Activated T-helper 2 cell treated with anti-CD3 and anti-CD28 coated beads, Interferon-gamma antibody, Interleukin-2, Interleukin-4, amounts not matched to agents 10 μg/mL and 5 μg/mL and 100 μg/mL, durations not matched to agents 14 hours and 24 hours and 36 hours (primary cell): ENCODE data around the gene ARHGEF11. TPM values are rescaled to one million over a fixed set of nuclear protein-coding genes. Genes with fewer than 3 reads are reported as not detected.

Source experiments
- DNase-seq: peaks from one replicate; pipeline ENCODE4 v3.0.0; 2021; ENCODE audit warnings: low spot score
- H3K27ac Mint-ChIP-seq: one replicate; pipeline ENCODE4 v1.8.0; 2021; ENCODE audit warnings: mixed read lengths
- H3K27me3 Mint-ChIP-seq: one replicate; pipeline ENCODE4 v1.8.0; 2021; ENCODE audit warnings: low read depth, mixed read lengths
- H3K36me3 Mint-ChIP-seq: one replicate; pipeline ENCODE4 v1.8.0; 2021; ENCODE audit warnings: low read depth, mixed read lengths
- H3K4me1 Mint-ChIP-seq: one replicate; pipeline ENCODE4 v1.8.0; 2021; ENCODE audit warnings: low read depth, mixed read lengths
- H3K4me3 Mint-ChIP-seq: one replicate; pipeline ENCODE4 v1.8.0; 2021; ENCODE audit warnings: low read depth, mild to moderate bottlenecking, moderate library complexity, mixed read lengths
- H3K9me3 Mint-ChIP-seq: one replicate; pipeline ENCODE4 v1.8.0; 2021; ENCODE audit warnings: mixed read lengths
- intact Hi-C: fragments of 100-400 bp; cut with micrococcal nuclease; formaldehyde crosslinking; loops from one replicate; pipeline ENCODE4 v1.15.1; 2023
- total RNA-seq: library from RNA; stranded (reverse); gene quantifications from 2 replicates; pipeline ENCODE4 v1.2.3, GENCODE V29; 2022

Gene ARHGEF11
- total RNA-seq, 1 donor from 2014 or later, result 2.2 TPM

DNA sequence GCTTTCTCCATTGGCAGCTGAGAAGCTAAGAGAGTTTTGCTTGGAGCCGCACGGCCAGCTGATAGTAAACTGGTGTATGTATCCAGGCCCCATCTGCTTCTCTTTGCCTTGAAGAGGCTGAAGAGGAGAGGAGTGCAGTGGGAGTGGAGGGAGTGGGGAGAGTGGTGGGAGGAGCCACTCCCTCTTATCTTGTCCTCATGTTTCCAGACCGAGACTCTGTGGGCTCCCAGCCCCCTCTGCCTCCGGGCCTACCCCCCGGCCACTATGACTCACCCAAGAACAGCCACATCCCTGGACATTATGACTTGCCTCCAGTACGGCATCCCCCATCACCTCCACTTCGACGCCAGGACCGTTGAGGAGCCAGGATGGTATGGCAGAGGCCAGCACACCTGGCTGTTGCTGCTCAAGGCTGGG lies 131.1 kb downstream of the ARHGEF11 start:
- Mint-ChIP-seq H3K4me1 (peaks cover 2% of the 10 kb centered on the region), H3K4me3 (no peak overlapping the region), H3K27ac (no peak overlapping the region), H3K9me3 (no peaks in the 10 kb centered on the region), H3K27me3 (peaks cover 28% of the 10 kb centered on the region), H3K36me3 (no peaks in the 10 kb centered on the region)
- DNase-seq, result no peak
- intact Hi-C loops, result no loop called here

DNA sequence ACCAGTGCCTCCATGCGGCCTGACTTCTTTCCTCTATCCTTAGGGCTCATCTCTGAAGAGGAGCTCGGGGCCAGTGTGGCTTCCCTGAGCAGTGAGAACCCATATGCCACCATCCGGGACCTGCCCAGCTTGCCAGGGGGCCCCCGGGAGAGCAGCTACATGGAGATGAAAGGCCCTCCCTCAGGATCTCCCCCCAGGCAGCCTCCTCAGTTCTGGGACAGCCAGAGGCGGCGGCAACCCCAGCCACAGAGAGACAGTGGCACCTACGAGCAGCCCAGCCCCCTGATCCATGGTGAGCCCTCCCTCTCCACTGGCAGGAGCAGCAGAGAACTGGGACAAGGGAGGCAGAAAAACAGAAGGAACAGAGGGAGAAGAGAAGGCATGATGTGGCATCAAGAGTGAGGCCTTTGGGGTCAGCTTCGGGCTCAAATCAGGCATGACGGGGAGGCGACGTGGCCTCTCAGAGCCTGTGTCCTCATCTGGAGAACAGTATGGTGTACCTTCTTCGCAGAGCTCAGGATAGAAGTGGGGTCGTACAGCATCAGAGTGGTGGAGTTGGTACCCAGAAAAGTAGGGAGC lies 131.6 kb downstream of the ARHGEF11 start:
- Mint-ChIP-seq H3K27me3 (peaks cover 23% of the 10 kb centered on the region), H3K4me3 (no peak overlapping the region), H3K9me3 (no peaks in the 10 kb centered on the region), H3K36me3 (no peaks in the 10 kb centered on the region), H3K4me1 (peaks cover 2% of the 10 kb centered on the region), H3K27ac (no peak overlapping the region)
- intact Hi-C loops, result no loop called here
- no peak for DNase-seq

DNA sequence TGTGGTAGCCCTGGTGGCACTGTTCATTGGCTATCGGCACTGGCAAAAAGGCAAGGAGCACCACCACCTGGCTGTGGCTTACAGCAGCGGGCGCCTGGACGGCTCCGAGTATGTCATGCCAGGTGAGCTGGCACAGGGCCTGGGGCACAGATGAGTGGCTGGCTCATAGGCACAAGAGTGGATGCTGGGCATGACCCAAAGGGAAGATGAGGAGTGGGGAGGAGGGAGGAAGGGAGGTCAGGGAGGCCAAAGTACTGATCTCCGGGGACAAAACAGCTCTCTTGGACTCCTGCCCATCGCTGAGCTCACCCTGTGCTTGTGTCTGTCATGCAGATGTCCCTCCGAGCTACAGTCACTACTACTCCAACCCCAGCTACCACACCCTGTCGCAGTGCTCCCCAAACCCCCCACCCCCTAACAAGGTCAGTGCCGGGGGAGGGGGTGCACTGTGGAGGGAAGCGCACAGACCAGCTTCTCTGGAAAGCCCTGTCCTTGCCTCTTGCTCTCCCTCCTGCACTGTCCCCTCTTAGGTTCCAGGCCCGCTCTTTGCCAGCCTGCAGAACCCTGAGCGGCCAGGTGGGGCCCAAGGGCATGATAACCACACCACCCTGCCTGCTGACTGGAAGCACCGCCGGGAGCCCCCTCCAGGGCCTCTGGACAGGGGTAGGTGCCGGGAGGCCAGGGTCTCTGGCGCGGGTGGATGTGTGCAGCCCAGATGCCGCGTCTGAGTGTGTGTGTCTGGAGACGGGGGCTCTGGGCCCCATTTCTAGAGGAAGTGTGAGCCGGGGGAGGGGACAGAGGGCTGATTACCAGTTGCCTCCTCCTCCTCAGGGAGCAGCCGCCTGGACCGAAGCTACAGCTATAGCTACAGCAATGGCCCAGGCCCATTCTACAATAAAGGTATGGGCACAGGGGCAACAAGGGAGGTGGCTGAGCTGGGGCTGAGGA lies 132.4 kb downstream of the ARHGEF11 start:
- Mint-ChIP-seq H3K4me3 (no peak overlapping the region), H3K36me3 (no peaks in the 10 kb centered on the region), H3K9me3 (no peaks in the 10 kb centered on the region), H3K27me3 (peaks cover 17% of the 10 kb centered on the region), H3K4me1 (peaks cover 2% of the 10 kb centered on the region), H3K27ac (no peak overlapping the region)
- intact Hi-C loops, result no loop called here
- DNase-seq, result no peak

- intact Hi-C loops, result no loop called here
- no peak overlapping the region for H3K4me3 Mint-ChIP-seq
- peaks cover 3% of the 10 kb centered on the region for H3K4me1 Mint-ChIP-seq
- no peak overlapping the region for H3K27ac Mint-ChIP-seq
- H3K36me3 Mint-ChIP-seq, result no peaks in the 10 kb centered on the region
- no peaks in the 10 kb centered on the region for H3K9me3 Mint-ChIP-seq
- H3K27me3 Mint-ChIP-seq, result peaks cover 14% of the 10 kb centered on the region
- DNase-seq, result no peak
These were observed 133.2 kb downstream of the ARHGEF11 start for GRCh38 chr1:156912310-156912709.

DNA sequence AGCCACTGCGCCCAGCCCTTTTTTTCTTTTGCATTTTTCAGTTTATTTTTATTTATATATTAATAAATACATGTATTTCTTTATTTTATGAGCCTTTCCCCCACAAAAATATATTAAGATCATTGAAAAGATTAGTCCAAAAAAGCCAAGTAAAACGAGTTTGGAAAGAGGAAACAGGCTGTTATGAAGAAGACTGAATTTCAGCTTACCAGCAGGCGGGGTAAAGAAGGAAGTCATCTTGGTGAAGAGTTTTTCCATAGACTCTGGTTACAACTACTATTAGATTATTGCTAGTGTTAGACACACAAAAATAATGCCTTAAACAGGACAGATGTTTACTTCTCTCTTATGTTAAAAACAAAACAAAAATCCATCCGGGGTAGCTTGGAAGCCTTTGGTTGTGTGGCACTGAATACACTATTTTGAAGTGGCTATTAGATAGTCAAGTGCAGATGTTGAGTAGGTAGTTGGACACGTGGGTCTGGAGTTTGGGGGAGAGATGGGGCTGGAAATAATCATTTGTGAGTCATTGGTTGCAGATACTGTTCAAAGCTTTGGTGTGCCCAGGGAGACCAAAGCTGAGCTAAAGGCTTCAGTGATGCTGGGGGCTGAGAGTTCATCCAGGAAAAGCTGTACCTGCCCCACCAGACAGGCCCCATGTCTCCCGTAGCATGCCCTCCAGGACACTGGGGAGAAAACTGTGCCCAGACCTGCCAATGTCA lies 133.8 kb downstream of the ARHGEF11 start:
- H3K4me1 Mint-ChIP-seq, result peaks cover 8% of the 10 kb centered on the region
- H3K36me3 Mint-ChIP-seq, result no peaks in the 10 kb centered on the region
- no peaks in the 10 kb centered on the region for H3K9me3 Mint-ChIP-seq
- H3K27me3 Mint-ChIP-seq, result peaks cover 14% of the 10 kb centered on the region
- no peak for DNase-seq
- intact Hi-C loops, result no loop called here
- no peak overlapping the region for H3K27ac Mint-ChIP-seq
- no peak overlapping the region for H3K4me3 Mint-ChIP-seq

GRCh38 chr1:156910309-156910782 lies 135.2 kb downstream of the ARHGEF11 start:
- H3K27me3 Mint-ChIP-seq, result peaks cover 8% of the 10 kb centered on the region
- H3K9me3 Mint-ChIP-seq, result no peaks in the 10 kb centered on the region
- no peaks in the 10 kb centered on the region for H3K36me3 Mint-ChIP-seq
- peaks cover 8% of the 10 kb centered on the region for H3K4me1 Mint-ChIP-seq
- intact Hi-C loops, result no loop called here
- no peak overlapping the region for H3K4me3 Mint-ChIP-seq
- no peak overlapping the region for H3K27ac Mint-ChIP-seq
- DNase-seq, result peak; percentile 51

DNA sequence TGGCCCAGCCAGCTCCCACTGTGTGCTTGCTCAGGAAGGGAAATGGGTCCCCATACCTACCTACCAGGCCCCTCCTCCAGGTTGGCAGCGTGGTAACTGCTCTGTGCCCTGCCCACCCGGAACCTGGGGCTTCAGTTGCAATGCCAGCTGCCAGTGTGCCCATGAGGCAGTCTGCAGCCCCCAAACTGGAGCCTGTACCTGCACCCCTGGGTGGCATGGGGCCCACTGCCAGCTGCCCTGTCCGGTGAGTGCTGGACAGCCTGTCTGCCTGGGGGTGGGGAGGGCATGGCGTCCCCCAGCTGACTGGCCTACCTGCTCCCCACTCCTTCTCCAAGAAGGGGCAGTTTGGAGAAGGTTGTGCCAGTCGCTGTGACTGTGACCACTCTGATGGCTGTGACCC lies 135.9 kb downstream of the ARHGEF11 start:
- DNase-seq, result no peak
- no peaks in the 10 kb centered on the region for H3K36me3 Mint-ChIP-seq
- intact Hi-C loops, result no loop called here
- H3K27ac Mint-ChIP-seq, result no peak overlapping the region
- peaks cover 8% of the 10 kb centered on the region for H3K4me1 Mint-ChIP-seq
- no peak overlapping the region for H3K4me3 Mint-ChIP-seq
- no peaks in the 10 kb centered on the region for H3K9me3 Mint-ChIP-seq
- peaks cover 8% of the 10 kb centered on the region for H3K27me3 Mint-ChIP-seq

GRCh38 chr1:156908955-156909354 lies 136.6 kb downstream of the ARHGEF11 start:
- Mint-ChIP-seq H3K4me3 (no peak overlapping the region), H3K27ac (no peak overlapping the region), H3K27me3 (peaks cover 8% of the 10 kb centered on the region), H3K9me3 (no peaks in the 10 kb centered on the region), H3K36me3 (no peaks in the 10 kb centered on the region), H3K4me1 (peaks cover 8% of the 10 kb centered on the region)
- DNase-seq, result no peak
- intact Hi-C loops, result no loop called here

- H3K9me3 Mint-ChIP-seq, result no peaks in the 10 kb centered on the region
These were observed 137.0 kb downstream of the ARHGEF11 start for GRCh38 chr1:156908541-156908940.

DNA sequence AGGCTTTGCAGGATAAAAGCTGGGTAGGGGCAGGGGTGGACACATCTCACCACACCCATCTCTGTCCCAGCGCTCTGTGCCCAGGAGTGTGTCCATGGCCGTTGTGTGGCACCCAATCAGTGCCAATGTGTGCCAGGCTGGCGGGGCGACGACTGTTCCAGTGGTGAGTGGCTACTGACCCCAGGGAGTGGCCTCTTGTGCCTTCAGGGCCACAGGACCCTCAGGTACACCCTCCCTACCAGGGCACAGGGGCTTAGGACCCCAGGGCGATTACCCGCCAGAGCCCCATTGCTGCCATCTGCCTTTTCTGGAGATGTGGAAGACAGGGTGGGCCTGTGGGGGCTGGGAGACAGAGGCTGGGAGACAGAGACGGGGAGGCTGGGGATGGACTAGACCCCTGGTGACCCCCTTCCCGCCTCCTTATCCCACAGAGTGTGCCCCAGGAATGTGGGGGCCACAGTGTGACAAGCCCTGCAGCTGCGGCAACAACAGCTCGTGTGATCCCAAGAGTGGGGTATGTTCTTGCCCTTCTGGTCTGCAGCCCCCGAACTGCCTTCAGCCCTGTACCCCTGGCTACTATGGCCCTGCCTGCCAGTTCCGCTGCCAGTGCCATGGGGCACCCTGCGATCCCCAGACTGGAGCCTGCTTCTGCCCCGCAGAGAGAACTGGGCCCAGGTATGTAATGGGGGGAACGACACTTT lies 139.2 kb downstream of the ARHGEF11 start:
- H3K36me3 Mint-ChIP-seq, result no peaks in the 10 kb centered on the region
- H3K27me3 Mint-ChIP-seq, result peaks cover 9% of the 10 kb centered on the region
- H3K4me1 Mint-ChIP-seq, result peaks cover 6% of the 10 kb centered on the region
- no peak overlapping the region for H3K4me3 Mint-ChIP-seq
- no peaks in the 10 kb centered on the region for H3K9me3 Mint-ChIP-seq
- no peak overlapping the region for H3K27ac Mint-ChIP-seq
- intact Hi-C loops, result no loop called here
- no peak for DNase-seq

More at GRCh38 chr1:156908541-156908940, 137.0 kb downstream of the ARHGEF11 start:
- no peaks in the 10 kb centered on the region for H3K36me3 Mint-ChIP-seq
- H3K4me1 Mint-ChIP-seq, result peaks cover 8% of the 10 kb centered on the region
- H3K27ac Mint-ChIP-seq, result no peak overlapping the region
- intact Hi-C loops, result no loop called here
- H3K27me3 Mint-ChIP-seq, result peaks cover 8% of the 10 kb centered on the region
- DNase-seq, result no peak
- no peak overlapping the region for H3K4me3 Mint-ChIP-seq

- intact Hi-C loops, result no loop called here
- Mint-ChIP-seq H3K4me1 (peaks cover 6% of the 10 kb centered on the region), H3K27ac (no peak overlapping the region), H3K36me3 (no peaks in the 10 kb centered on the region), H3K4me3 (no peak overlapping the region), H3K27me3 (peaks cover 5% of the 10 kb centered on the region), H3K9me3 (no peaks in the 10 kb centered on the region)
- no peak for DNase-seq
These were observed 139.9 kb downstream of the ARHGEF11 start for GRCh38 chr1:156905651-156906050.

GRCh38 chr1:156905176-156905575 lies 140.4 kb downstream of the ARHGEF11 start:
- Mint-ChIP-seq H3K9me3 (no peaks in the 10 kb centered on the region), H3K36me3 (no peaks in the 10 kb centered on the region), H3K4me1 (peaks cover 6% of the 10 kb centered on the region), H3K27me3 (peaks cover 7% of the 10 kb centered on the region), H3K4me3 (no peak overlapping the region), H3K27ac (no peak overlapping the region)
- intact Hi-C loops, result no loop called here
- no peak for DNase-seq
